Body of pancreas (tissue), 4 donors: ENCODE results near the gene NXPH1. TPM values are rescaled to one million over a fixed set of nuclear protein-coding genes. Genes with fewer than 3 reads are reported as not detected.

ENCODE experiments used
- ATAC-seq: fragments of 150-250 bp; one replicate; pipeline ENCODE4 v1.9.1; 2016
- DNase-seq, 4 donors: peaks; one replicate each; pipeline ENCODE4 v3.0.0-alpha.2; 2019
- H3K27ac ChIP-seq, 4 donors: fragments of 200-600 bp; sonication (generic); 1 replicate in 3 of 4; 2 replicates in 1 of 4; pipeline versions ENCODE4 v1.5.1 to v1.6.1; 2016 to 2019; ENCODE audit warnings: mild to moderate bottlenecking in 1 of 4, mixed read lengths in 1 of 4, moderate library complexity in 1 of 4
- H3K27me3 ChIP-seq, 2 donors: fragments of 200-600 bp; sonication (generic); one replicate each; pipeline ENCODE4 v1.6.0; 2016; ENCODE audit warnings: mild to moderate bottlenecking in 1 of 2
- H3K36me3 ChIP-seq, 2 donors: fragments of 200-600 bp; sonication (generic); replicated peaks in 1 of 2; 2 replicates each; pipeline ENCODE4 v1.5.1; 2016; ENCODE audit warnings: low read depth in 2 of 2; ENCODE audit not compliant: insufficient read depth in 1 of 2
- H3K4me1 ChIP-seq: fragments of 200-600 bp; sonication (generic); one replicate; pipeline ENCODE4 v1.6.0; 2016
- H3K4me3 ChIP-seq, 2 donors: fragments of 200-600 bp; sonication (generic); 1 replicate in 1 of 2; 2 replicates in 1 of 2; pipeline ENCODE4 v1.5.1; 2016 to 2019
- H3K9me3 ChIP-seq, 3 donors: fragments of 200-600 bp; sonication (generic); 1 replicate in 2 of 3; 2 replicates in 1 of 3; pipeline ENCODE4 v1.5.1; 2016
- POLR2A ChIP-seq, 3 donors: fragments of 450-650 bp; IDR thresholded peaks; one replicate each; pipeline ENCODE4 v1.6.1; 2016; ENCODE audit warnings: antibody characterized with exemption in 3 of 3, mild to moderate bottlenecking in 2 of 3
- WGBS, 2 donors: methylation state at CpG; one replicate each; pipeline ENCODE4 v1.1.5; 2017; 5-methylcytosine and 5-hydroxymethylcytosine counted together
- intact Hi-C: fragments of 100-400 bp; cut with DNase I; formaldehyde crosslinking; loops from one replicate; pipeline ENCODE4 v1.15.1; 2023
- total RNA-seq, 2 donors: library from RNA; depleted of rRNA; stranded (reverse); fragments of >200 nt; gene quantifications; one replicate each; pipeline ENCODE4 v1.1.0, GENCODE V29; 2016
- TF ChIP-seq, protein P1 (sequence below), 7 experiments: fragments of 450-650 bp in 4 of 7; fragments of 200-600 bp in 3 of 7; sonication (generic) in 3 of 7; IDR thresholded peaks; one replicate each; pipeline ENCODE4 v1.5.1; 2016 to 2019; ENCODE audit warnings: antibody characterized with exemption in 7 of 7

The NXPH1 gene
- total RNA-seq: not detected

DNA sequence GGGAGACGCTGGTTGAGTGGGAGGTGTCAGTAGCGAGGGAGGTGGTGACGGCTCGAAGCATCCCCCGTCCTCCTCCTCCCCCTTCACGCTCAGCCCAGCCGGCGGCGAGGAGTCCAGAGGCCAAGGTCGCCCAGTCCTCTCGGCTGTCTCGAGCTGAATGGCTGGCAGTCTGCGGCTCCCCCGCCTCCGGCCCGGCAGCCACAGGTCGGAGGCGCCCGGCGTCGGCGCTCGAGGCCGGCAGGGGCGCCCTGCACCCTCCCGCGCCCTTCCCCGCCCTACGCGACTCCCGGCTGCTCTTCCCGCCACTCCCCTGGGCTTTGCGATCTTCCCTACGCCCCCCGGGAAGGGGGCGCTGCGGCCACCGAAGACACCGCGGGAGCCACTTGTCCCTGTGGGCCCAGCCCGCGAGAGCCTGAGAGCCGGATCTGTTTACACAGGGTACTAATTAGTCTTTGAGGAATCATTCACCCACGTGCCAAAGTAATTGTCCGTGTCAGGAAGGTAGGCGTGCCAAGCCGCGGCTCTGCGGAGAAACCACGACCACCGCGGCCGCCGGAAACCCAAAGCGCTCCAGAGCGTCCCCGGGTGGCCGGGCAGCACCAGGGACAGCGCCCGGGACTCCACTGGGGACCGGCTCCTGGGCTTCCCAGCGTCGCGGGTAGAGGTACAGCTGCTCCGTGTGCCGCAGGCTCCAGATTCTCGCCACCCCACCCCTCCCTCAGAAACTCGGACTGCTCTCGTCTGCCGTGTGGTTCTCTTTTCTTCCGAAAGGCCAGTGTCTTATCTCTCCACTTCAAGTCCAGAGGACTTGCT, at the start of gene NXPH1:
Gene NXPH1, plus strand, starts transcription at position 133 of the 813 bp plus-strand sequence.
- H3K27me3 ChIP-seq: peaks cover 0 to 34% of the 10 kb centered on the region in 2 donors
- H3K4me1 ChIP-seq: peaks cover 36% of the 10 kb centered on the region
- intact Hi-C loops: no loop called here
- H3K4me3 ChIP-seq: no peak within 1 kb of the TSS
- peak in 2 of 4 donors; percentile 14 to 51 for DNase-seq
- WGBS, 2 donors: 1% methylated on average over 33 to 70 of the region's 71 CpGs
- peak; percentile 40 for ATAC-seq
- no peaks in the 10 kb centered on the region for H3K36me3 ChIP-seq
- no peaks in the 10 kb centered on the region for H3K9me3 ChIP-seq
- TF ChIP-seq, protein P1, sequence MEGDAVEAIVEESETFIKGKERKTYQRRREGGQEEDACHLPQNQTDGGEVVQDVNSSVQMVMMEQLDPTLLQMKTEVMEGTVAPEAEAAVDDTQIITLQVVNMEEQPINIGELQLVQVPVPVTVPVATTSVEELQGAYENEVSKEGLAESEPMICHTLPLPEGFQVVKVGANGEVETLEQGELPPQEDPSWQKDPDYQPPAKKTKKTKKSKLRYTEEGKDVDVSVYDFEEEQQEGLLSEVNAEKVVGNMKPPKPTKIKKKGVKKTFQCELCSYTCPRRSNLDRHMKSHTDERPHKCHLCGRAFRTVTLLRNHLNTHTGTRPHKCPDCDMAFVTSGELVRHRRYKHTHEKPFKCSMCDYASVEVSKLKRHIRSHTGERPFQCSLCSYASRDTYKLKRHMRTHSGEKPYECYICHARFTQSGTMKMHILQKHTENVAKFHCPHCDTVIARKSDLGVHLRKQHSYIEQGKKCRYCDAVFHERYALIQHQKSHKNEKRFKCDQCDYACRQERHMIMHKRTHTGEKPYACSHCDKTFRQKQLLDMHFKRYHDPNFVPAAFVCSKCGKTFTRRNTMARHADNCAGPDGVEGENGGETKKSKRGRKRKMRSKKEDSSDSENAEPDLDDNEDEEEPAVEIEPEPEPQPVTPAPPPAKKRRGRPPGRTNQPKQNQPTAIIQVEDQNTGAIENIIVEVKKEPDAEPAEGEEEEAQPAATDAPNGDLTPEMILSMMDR (IDR thresholded peaks at IDR 0.05): peak in 2 of 7 experiments; percentile 10 to 15
- TF ChIP-seq POLR2A (IDR thresholded peaks at IDR 0.05): no peak
- no peak within 1 kb of the TSS for H3K27ac ChIP-seq

DNA sequence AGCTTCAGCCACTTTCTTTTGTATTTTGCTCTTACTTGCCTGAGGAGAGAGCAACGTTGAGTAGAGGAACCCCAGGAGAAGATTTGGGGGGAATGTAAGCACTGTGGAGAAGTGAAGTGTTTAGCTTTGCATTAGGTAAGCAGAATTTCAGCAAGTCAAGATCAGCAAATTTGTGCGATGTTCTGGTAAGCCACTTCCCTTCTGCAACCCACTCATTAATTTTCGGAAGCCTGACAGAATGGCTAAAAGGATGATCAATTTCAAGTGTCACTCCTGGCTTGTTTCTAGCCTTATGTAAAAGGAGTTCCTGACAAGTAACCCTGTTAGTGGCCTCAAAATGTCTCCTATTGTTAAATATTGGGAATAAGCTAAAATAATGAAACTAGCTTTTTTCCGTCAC, 48.5 kb upstream of the NXPH1 start:
- 68 to 84% methylated on average over 4 of the region's 4 CpGs for WGBS, 2 donors
- ATAC-seq (no peak), DNase-seq (no peak)
- no peak for TF ChIP-seq POLR2A (IDR thresholded peaks at IDR 0.05)
- TF ChIP-seq, protein P1 (IDR thresholded peaks at IDR 0.05): no peak
- intact Hi-C loops: no loop called here
- Histone ChIP-seq H3K36me3 (no peaks in the 10 kb centered on the region), H3K27me3 (no peaks in the 10 kb centered on the region), H3K9me3 (no peaks in the 10 kb centered on the region), H3K27ac (no peak overlapping the region), H3K4me1 (no peaks in the 10 kb centered on the region), H3K4me3 (no peak overlapping the region)

DNA sequence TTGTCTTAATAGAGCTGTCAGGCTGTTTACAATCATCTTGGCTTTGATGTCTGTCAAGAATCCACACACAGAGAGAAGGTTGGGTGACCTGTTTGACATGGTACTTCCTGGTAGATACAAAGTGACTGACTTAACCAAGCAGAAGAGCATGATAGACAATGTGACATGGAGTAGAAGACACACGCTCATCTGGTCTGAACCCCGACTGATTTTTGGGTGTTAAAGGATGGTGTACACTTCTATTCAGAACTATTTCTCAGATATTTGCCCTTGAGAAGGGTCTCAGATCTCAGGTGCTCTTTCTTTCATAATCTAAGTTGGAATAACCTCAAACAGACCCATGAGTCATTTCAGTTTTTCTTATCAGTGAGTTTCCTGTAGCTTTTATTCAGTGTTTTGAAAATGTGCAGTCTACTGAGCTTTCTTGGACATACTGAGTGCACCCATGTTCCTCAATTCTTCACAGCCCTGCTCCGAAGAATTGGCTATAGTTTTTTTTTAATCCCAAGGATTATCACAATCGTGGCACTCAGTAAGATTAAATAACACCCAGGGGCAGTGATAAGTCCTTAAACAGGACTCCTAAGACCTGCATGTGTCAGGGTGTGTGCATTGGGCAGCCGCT, 46.4 kb upstream of the NXPH1 start:
- Histone ChIP-seq H3K27ac (no peak overlapping the region), H3K9me3 (no peaks in the 10 kb centered on the region), H3K4me3 (no peak overlapping the region), H3K27me3 (no peaks in the 10 kb centered on the region), H3K36me3 (no peaks in the 10 kb centered on the region), H3K4me1 (no peaks in the 10 kb centered on the region)
- intact Hi-C loops: no loop called here
- TF ChIP-seq POLR2A (IDR thresholded peaks at IDR 0.05): no peak
- TF ChIP-seq, protein P1 (IDR thresholded peaks at IDR 0.05): no peak
- no peak for DNase-seq
- ATAC-seq: no peak
- 49% methylated on average over 5 of the region's 5 CpGs for WGBS, 2 donors

DNA sequence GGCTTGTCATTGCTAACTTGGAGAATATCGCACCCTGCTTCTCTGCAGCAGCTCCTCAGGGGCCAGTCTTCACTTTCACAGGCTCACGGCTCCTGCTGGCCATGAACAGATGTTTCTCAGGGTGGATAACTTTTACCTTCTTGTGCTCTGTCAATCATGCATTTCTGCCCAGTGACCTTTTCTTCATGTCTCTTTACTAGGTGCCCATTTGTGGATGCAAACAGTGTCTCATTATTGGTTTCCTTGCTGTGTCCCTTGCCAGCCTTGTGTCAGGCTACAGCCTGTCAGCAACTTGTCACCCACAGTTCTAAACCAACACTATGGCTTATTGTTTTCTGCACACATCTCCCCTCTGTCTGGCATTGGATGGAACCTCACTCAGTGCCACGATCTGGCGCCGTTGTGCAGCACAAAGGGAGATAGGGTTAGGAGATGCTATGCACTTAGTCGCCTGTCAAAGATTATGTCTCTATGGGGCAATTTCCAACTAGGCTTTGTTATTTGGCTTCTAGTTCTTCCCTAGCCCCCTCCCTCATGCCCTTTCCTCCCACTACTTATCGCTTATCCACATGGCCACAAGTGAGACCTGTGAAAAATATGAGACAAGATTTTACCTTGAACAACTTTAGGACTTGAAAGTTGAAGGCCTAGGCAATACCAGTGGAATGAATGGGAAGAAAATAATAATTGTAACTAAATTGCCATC, 45.7 kb upstream of the NXPH1 start:
- no peaks in the 10 kb centered on the region for H3K9me3 ChIP-seq
- no peaks in the 10 kb centered on the region for H3K36me3 ChIP-seq
- intact Hi-C loops: no loop called here
- H3K27me3 ChIP-seq: no peaks in the 10 kb centered on the region
- WGBS, 2 donors: 79 to 80% methylated on average over 7 of the region's 7 CpGs
- no peak overlapping the region for H3K27ac ChIP-seq
- no peaks in the 10 kb centered on the region for H3K4me1 ChIP-seq
- no peak for DNase-seq
- ATAC-seq: no peak
- no peak overlapping the region for H3K4me3 ChIP-seq
- no peak for TF ChIP-seq POLR2A (IDR thresholded peaks at IDR 0.05)
- TF ChIP-seq, protein P1 (IDR thresholded peaks at IDR 0.05): no peak
